HepG2 (cell line): ENCODE data around the gene LRATD1. TPM values are rescaled to one million over a fixed set of nuclear protein-coding genes. Genes with fewer than 3 reads are reported as not detected.
A peak's percentile ranks its signal among the peaks of the same experiment; 100 is the strongest.

Source experiments
- ATAC-seq: fragments of 200-7000 bp; cut with Tn5 transposase; 3 replicates; pipeline ENCODE4 v1.9.1; 2020; ENCODE audit warnings: mild to moderate bottlenecking, moderate library complexity
- BruUV-seq: library from RNA; stranded (reverse); fragments of 400-500 nt; replicated peaks from 2 replicates; lab custom pipeline; 2021; lab: Mats Ljungman, UMichigan
- CTCF ChIA-PET: fragments of 300-600 bp; formaldehyde crosslinking; extraction: SDS; loops from one replicate; lab custom pipeline; 2021; ENCODE audit warnings: low total read pairs, inconsistent platforms, low intra/inter-chr PET ratio; lab: Yijun Ruan, JAX
- POLR2A ChIA-PET: fragments of 350-600 bp; sonication (Branson Sonifier 250); formaldehyde crosslinking; loops from one replicate; lab custom pipeline; 2020; ENCODE audit warnings: antibody characterized with exemption, inconsistent platforms; lab: Yijun Ruan, JAX
- DNase-seq: peaks from one replicate; pipeline ENCODE4 v3.0.0-alpha.2; 2015; ENCODE audit warnings: low spot score
- FAIRE-seq: peaks from 3 replicates; lab custom pipeline; 2011; peaks lifted over from hg19 to GRCh38; lab: Jason Lieb, UNC
- H2AFZ ChIP-seq: one replicate; pipeline ENCODE4 v1.6.1; 2011; ENCODE audit warnings: low read length, inconsistent platforms
- H3K27ac ChIP-seq: fragments of 300-600 bp; 3 replicates; pipeline ENCODE4 v1.8.0; 2011; ENCODE audit warnings: mixed run types, mild to moderate bottlenecking, mixed read lengths, low read length, inconsistent platforms; ENCODE audit not compliant: insufficient read depth; ENCODE audit errors: extremely low read length
- H3K27me3 ChIP-seq, 2 experiments: fragments of 200-600 bp in 1 of 2; 2 replicates in 1 of 2; 3 replicates in 1 of 2; pipeline versions ENCODE4 v1.6.0 to v1.8.0; 2011; ENCODE audit warnings: low read length in 2 of 2, mild to moderate bottlenecking in 2 of 2, moderate library complexity in 2 of 2, inconsistent platforms in 1 of 2; ENCODE audit not compliant: insufficient read depth in 2 of 2, control insufficient read depth in 1 of 2
- H3K36me3 ChIP-seq, 2 experiments: fragments of 200-600 bp in 1 of 2; replicated peaks in 1 of 2; 2 replicates in 1 of 2; 3 replicates in 1 of 2; pipeline versions ENCODE4 v1.5.1 to v1.8.0; 2011; ENCODE audit warnings: low read length in 2 of 2, inconsistent platforms in 1 of 2; ENCODE audit not compliant: insufficient read depth in 2 of 2, control insufficient read depth in 1 of 2
- H3K4me1 ChIP-seq: 2 replicates; pipeline ENCODE4 v1.5.1; 2012; ENCODE audit warnings: low read length, inconsistent platforms; ENCODE audit not compliant: insufficient read depth
- H3K4me2 ChIP-seq: 2 replicates; pipeline ENCODE4 v1.6.0; 2011; ENCODE audit warnings: low read depth, low read length, inconsistent platforms
- H3K4me3 ChIP-seq, 3 experiments: fragments of 200-600 bp in 1 of 3; sonication (generic), shearing (Covaris generic) in 1 of 3; replicated peaks in 1 of 3; 2 replicates each; pipeline ENCODE4 v1.5.1; 2011 to 2016; ENCODE audit warnings: low read length in 3 of 3, inconsistent platforms in 2 of 3, low read depth in 2 of 3, mild to moderate bottlenecking in 2 of 3, control low read depth in 1 of 3, mixed read lengths in 1 of 3; ENCODE audit not compliant: insufficient read depth in 1 of 3
- H3K79me2 ChIP-seq: one replicate; pipeline ENCODE4 v1.6.1; 2011; ENCODE audit warnings: low read length, inconsistent platforms; ENCODE audit not compliant: insufficient read depth
- H3K9ac ChIP-seq: 2 replicates; pipeline ENCODE4 v1.6.0; 2011; ENCODE audit warnings: mild to moderate bottlenecking, low read depth, low read length, inconsistent platforms; ENCODE audit not compliant: insufficient read depth
- H3K9me3 ChIP-seq: 2 replicates; pipeline ENCODE4 v1.5.1; 2012; ENCODE audit warnings: mild to moderate bottlenecking, low read length
- H4K20me1 ChIP-seq: 2 replicates; pipeline ENCODE4 v1.6.0; 2011; ENCODE audit warnings: inconsistent platforms, mild to moderate bottlenecking, low read length, moderate library complexity; ENCODE audit not compliant: insufficient read depth
- ARNT ChIP-seq: fragments of 450-650 bp; IDR thresholded peaks from 2 replicates; pipeline ENCODE4 v1.6.1; 2017
- BCLAF1 ChIP-seq: fragments of 450-650 bp; IDR thresholded peaks from 2 replicates; pipeline ENCODE4 v1.6.1; 2017; ENCODE audit warnings: mild to moderate bottlenecking
- DPF2 ChIP-seq: sonication (generic); formaldehyde crosslinking; IDR thresholded peaks from 2 replicates; pipeline ENCODE4 v1.4.0; 2020; ENCODE audit warnings: mild to moderate bottlenecking, low read depth, missing genetic modification reagents, borderline replicate concordance
- FIP1L1 ChIP-seq: fragments of 200-400 bp; formaldehyde crosslinking; IDR thresholded peaks from 2 replicates; pipeline ENCODE4 v1.6.1; 2018; ENCODE audit warnings: low read depth, mild to moderate bottlenecking, low read length, moderate library complexity, borderline replicate concordance; ENCODE audit not compliant: insufficient read depth
- KLF15 ChIP-seq: sonication (generic); formaldehyde crosslinking; IDR thresholded peaks from 2 replicates; pipeline ENCODE4 v1.8.1; 2023; ENCODE audit warnings: borderline replicate concordance, mild to moderate bottlenecking, inconsistent platforms, missing genetic modification reagents, mixed read lengths
- ZMAT3 ChIP-seq: sonication (generic); formaldehyde crosslinking; conservative IDR thresholded peaks from 2 replicates; pipeline ENCODE4 v1.7.0; 2021; ENCODE audit warnings: missing genetic modification reagents
- ZNF557 ChIP-seq: sonication (generic); formaldehyde crosslinking; IDR thresholded peaks from 2 replicates; pipeline ENCODE4 v1.4.0; 2020; ENCODE audit warnings: missing genetic modification reagents
- WGBS: methylation state at CpG from one replicate; pipeline ENCODE4 v1.1.6; 2017; ENCODE audit warnings: low lambda C conversion rate; 5-methylcytosine and 5-hydroxymethylcytosine counted together
- in situ Hi-C: cut with HindIII; loops from 2 replicates; pipeline ENCODE4 v1.10.0; 2017; ENCODE audit warnings: low pct_unique_long_range_greater_than_20kb; ENCODE audit not compliant: extremely low pct_ligation_motif_present
- intact Hi-C: fragments of 100-400 bp; cut with micrococcal nuclease; formaldehyde crosslinking; loops from one replicate; pipeline ENCODE4 v1.10.0; 2022; ENCODE audit not compliant: unreplicated experiment
- polyA plus RNA-seq, 8 experiments: library from polyadenylated mRNA; depleted of rRNA in 3 of 8; stranded (reverse) in 7 of 8; unstranded in 1 of 8; fragments of >200 nt; fragmentation: Illumina TruSeq in 4 of 8; extraction: Trizol in 4 of 8; gene quantifications; 2 replicates each; pipeline versions ENCODE4 v1.2.1 to v1.2.3, GENCODE V29; 2011 to 2016; ENCODE audit warnings: low read depth in 4 of 8, missing spikeins in 1 of 8, mixed read lengths in 1 of 8; ENCODE audit not compliant: insufficient read depth in 1 of 8
- total RNA-seq, 5 experiments: library from RNA; depleted of rRNA; stranded (reverse); fragments of >200 nt; fragmentation: Illumina TruSeq; extraction: Trizol; gene quantifications; 2 replicates each; pipeline ENCODE4 v1.2.3, GENCODE V29; 2016; ENCODE audit warnings: low read depth in 1 of 5

The LRATD1 gene
- total and polyA plus RNA-seq, 2 of the 13 experiments (the other 11 are each of a cell fraction or from before 2014, with no cell fraction given) = 0.07 TPM; not detected in 1

GRCh38 chr2:14633061-14633460 is 544 bp downstream of the LRATD1 start:
- no peaks in the 10 kb centered on the region for H3K36me3 ChIP-seq
- no peaks in the 10 kb centered on the region for H3K9me3 ChIP-seq
- H3K4me3 ChIP-seq = peak overlapping the region; percentile 22 to 51 (median 42); a peak in 5 of 6 replicates
- H3K4me1 ChIP-seq = peaks cover 16% of the 10 kb centered on the region
- H3K27ac ChIP-seq = no peak overlapping the region
- no peak for FAIRE-seq
- TF ChIP-seq FIP1L1 (no peak), ARNT (no peak), ZNF557 (CRISPR knock-in tag) (no peak), KLF15 (no peak), DPF2 (CRISPR knock-in tag) (no peak), BCLAF1 (no peak), ZMAT3 (no peak)
- peak overlapping the region; percentile 60 for H3K4me2 ChIP-seq
- ChIA-PET POLR2A (no interaction called here), CTCF (no interaction called here)
- intact Hi-C loops (loop anchor here (10.0 kb wide), 1 partner anchor 272 kb away; no protein-coding TSS in a partner anchor), in situ Hi-C loops (loop anchor here (25.0 kb wide), 1 partner anchor 954 kb away; the partner anchor contains the start of gene DDX1)
- no peaks in the 10 kb centered on the region for H3K79me2 ChIP-seq
- H2AFZ ChIP-seq = no peak overlapping the region
- BruUV-seq = no TSS peak
- 46% methylated on average over 13 of the region's 13 CpGs for WGBS
- no peak for DNase-seq
- H4K20me1 ChIP-seq = no peaks in the 10 kb centered on the region
- ATAC-seq = peak; percentile 8
- H3K27me3 ChIP-seq = peaks cover 13 to 41% of the 10 kb centered on the region in 2 experiments
- no peak overlapping the region for H3K9ac ChIP-seq
